Amygdala (tissue), 56 donors: ENCODE data around the gene THSD7B.

Source experiments
- DNase-seq, 56 donors: peaks; one replicate each; lab custom pipeline; 2025; lab: John Stamatoyannopoulos, UW

THSD7B gene

DNA sequence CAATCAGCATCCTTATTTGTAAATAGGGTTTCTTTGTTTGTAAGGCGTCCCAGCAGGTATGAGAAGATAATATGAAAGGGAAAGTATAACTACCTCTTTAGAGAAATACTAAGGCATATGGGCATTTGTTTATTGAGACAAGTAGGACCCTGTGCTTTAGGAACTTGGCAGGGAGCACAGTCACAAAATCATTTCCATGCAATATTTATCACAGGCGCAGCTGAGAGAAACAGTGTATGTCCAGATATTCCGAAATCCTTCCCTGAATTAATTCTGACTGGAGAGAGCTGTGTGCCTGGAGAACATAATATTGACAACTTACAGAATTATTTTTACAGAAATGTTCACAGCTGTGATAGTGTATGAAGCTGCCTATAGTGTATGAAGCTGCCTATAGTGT lies 416.7 kb downstream of the THSD7B start:
- no peak for DNase-seq

DNA sequence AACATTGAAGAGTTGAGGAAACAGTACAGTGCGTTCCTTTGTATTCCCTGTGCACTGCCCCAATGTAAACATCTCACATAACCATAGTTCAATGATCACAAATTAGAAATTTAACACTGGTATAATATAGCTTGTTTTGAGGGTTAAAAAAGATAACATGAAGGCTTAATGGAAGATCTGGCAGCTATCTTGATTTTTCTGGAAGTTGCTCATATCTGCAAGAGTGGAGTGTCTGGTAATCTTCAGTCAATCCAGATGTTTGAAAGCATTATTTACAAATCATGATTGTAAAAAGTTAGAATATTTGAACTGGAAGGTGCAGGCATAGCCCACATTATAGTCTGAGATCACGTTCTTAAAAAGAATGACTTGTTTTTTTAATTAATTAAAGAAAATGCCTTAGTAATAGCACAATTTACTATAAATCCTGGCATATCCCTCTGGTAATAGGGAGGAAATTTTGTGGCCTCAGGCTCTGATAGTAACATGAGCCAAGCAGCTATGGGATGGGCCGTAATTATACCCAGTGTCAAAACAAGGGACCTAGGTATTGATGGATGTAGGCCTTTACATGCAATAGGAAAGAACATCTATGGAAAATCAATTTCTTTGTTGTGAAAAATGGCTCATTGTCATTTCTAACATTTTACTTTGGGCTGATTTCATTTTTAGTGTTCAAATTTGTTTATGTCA lies 418.0 kb downstream of the THSD7B start:
- no peak for DNase-seq

DNA sequence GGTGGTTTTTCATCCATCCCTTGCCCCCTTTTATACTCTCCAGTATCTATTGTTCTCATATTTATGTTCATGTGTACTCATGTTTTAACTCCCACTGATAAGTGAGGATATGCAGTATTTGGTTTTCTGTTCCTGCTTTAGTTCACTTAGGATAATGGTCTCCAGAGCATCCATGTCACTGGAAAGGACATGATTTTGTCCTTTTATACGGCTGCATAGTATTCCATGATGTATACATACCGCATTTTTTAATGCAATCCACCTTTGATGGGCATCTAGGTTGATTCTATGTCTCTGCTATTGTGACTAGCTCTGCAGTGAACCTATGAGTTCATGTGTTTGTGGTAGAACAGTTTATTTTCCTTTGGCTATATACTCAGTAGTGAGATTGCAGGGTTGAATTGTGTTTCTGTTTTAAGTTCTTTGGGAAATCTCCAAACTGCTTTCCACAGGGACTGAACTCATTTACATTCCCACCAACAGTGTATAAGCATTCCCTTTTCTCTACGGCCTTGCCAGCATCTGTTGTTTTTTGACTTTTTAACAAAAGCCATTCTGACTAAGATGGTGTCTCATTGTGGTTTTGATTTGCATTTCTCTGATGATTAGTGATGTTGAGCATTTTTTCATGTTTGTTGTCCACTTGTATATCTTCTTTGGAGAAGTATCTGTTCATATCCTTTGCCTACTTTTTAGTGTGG lies 420.2 kb downstream of the THSD7B start:
- no peak for DNase-seq

DNA sequence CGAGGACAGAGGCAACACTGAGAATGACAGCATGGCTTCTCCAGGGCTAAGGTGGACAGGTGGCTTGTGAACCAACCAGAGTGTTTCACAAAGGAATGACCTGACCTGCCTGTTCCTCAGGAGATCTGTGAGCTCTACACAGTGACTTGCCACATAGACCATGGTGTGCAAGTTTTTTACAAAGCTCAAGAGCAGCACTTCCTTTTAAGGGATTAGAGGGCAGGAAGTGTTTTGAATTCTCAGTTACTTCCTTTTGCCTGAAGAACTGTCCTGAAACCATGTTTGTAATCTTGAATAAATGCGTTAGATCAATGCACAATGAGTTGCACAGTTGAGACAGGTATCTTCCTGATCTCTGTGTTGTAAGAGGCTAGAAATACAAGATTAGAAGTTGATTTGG lies 421.9 kb downstream of the THSD7B start:
- DNase-seq = no peak

DNA sequence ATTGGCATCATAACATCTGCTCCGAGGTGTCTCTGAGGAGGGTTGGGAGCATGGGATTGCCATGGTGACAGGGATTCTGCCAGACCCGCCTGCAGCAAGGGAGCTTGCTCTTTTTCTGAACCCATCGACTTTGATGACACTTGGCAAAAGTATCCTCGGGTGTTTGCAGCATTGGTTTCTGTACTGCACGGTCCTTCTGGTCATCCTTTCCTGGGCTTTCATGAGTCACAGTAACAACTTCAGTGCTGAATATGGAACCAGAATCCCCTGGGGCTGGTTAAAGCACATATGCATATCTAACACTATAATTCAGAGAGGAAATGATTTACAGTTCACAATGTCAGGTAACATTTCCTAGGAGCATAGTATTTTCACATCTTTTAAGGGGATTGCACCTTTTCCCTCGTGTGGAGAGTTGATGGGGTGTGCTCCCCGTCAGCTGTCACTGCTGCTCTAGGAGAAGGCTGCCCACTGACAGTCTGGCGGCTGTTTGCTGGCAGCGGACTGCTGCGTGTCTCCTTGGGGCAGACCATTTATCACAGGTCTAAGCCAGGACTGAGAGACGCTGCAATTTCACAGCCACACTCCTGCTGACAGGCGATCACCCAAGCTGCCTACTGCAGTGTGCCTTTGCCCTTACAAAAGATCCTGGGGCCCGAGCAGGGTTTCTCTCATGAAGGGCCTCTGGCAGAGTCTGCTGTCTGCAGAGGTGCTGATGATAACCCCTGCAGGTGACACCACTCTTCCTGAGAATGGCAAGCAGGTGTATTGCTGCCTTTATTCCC lies 425.3 kb downstream of the THSD7B start:
- DNase-seq = no peak

DNA sequence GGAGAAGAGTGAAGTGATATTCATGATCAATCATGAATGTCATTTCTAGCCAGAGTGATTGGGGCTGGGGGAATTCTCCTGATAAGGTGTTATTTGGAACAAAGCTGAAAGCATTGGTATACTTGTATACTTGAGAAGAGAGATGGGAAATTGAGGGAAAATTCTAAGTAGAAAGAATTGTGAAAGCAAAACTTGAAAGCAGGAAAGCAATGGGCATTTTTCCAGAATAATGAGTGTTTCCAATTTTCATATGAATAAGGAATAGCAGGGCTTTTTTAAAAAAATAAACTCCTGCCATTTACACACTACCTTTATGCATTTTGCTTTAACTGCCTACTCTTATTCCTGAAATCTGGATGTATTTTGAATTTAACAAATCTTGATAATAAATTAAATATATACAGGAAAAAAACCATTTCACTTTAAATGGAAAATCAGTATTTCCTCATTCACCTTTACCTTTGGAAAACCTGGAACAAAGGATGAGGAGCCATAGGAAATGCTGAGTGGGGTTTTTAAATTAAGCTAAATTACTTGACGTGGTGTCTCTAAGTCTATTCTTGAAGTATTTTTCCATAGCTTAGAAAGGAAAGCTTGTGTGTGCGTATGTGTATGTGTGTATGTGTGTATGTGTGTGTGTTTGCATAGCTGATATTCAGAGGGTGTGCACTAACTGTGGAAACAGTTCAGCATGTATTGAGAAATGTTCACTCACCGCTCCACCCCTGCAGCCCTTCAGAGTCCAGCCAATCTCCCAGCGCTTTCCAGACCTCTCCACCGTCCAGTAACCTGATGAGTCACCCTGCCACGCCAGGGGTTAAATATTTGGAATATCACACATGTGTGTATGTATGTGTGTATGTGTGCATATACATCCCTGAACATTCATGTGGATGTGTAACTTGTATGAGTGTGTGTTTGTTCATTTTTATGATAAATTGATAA lies 427.3 kb downstream of the THSD7B start:
- no peak for DNase-seq

DNA sequence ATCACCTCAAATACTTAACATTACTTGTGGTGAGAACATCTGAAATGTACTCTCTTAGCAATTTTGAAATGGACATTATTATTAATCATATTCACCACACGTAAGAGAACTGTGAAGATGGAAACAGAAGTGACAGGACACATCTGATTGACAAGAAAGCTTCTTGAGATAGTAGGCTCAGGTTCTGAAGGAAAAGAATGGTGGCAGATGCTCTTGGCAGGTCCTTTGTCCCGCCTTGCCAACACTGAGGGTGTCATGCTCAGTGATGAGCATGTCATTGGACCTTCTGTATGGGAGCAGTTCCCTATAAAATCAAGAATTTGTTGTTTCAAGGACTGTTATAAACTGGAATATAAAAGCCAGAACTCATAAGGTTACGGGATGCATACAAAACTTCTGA lies 428.1 kb downstream of the THSD7B start:
- no peak for DNase-seq

DNA sequence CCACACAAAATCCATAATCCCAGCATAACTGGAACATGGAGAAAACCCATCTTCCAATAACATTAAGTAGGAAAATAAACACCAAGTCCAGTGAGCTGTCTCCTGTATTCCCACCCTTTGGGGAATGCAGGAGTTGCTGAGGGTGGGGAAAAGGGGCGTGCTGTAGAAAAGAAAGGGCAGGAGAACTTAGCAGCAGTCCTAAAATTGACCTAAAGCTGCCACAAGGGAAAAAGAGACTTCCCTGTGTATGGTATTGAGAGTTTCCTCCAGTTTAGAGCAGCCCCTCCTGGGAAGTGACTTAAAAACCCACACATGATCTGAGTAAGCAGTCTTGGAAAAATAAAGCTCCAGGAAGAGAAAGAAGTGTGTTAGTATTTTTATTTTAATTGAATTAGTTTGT lies 428.8 kb downstream of the THSD7B start:
- DNase-seq = no peak

DNA sequence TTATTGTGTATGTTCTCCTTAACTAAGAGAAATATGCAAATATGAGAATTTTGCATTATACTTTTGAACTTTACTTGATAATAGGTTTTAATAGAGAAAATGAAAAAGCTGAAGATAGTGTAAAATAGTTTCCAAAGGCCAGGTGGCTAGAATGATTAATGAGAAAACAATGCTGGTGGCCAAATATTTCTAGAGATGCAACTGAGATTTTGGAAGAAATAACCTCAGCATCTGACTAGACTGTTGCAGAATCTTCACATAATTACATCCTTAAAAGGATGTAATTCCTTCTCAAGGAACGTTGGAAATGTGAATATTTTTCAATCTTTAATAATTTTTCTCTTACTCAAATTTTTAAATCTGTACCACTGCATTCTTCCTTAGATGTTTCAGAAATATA lies 434.4 kb downstream of the THSD7B start:
- no peak for DNase-seq

DNA sequence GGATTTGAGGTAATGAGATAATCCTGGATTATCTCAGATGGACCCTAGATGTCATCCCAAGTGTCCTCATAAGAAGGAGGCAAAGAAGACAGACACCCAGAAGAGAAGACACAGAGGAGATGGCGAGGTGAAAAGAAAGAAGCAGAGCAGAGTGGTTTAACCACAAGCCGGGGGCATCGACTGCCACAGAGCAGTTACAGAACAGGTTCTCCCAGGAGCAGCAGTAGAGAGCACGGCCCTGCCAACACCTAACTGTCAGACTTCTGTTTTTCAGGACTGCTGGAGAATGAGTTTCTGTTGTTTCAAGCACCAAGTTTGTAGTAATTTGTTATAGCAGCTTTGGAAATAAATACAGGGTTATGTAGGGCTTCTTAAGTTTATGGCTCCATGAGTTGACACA lies 437.0 kb downstream of the THSD7B start:
- DNase-seq = no peak

DNA sequence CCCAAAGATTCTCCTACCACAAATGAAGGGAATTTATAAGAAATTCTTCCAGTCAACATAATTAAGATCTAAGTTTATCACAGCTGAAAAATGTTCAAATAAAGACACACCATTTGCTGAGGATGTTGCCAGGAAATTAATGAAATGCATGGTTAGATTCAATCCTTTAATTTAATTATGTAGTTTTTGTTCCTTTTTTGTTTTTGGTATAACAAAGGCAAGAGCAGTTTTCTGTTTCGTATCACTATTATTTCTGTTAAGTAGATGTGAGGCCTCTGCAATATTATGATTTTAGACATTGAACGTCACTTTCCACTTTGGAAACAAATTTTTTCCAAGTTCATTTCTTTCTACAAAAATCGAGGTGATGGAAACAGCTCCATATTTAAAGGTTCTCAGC lies 440.0 kb downstream of the THSD7B start:
- DNase-seq = no peak

DNA sequence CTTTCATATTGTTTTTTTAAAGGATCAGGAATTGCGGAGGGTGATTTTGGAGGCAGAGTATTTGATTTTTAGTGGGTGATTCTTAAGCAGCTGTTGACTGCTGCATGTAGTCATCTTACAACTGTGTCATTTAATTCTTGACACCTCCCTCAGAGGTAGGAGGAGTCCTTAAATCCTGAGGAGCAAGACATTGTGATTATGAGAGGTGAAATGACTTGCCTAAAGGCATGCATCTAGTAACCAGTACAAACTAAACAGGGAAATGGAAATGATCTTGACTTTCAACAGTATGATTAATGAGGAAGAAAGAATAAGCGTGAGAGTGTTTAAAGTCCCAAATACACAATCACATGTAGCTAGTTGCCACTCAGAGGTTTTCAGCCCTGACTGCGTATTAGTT lies 440.7 kb downstream of the THSD7B start:
- no peak for DNase-seq

DNA sequence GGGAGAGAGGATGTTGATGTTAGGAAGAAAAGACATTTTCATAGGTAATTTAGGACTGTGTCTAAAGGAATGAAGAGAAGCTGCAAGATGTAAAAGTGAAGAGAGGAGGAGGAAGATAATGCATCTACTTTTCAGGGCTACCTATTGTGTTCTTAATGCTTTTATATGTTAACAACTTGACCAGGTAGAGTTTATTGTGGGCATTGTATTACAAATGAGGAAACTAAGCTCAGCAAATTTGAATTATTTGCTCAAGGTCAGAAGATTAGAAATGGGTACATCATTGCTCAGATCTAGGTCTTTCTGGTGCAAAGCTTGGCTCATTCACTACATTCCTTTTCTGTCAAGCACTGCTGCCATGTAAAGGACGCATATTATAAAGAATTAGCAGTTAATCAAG lies 441.7 kb downstream of the THSD7B start:
- DNase-seq = no peak

DNA sequence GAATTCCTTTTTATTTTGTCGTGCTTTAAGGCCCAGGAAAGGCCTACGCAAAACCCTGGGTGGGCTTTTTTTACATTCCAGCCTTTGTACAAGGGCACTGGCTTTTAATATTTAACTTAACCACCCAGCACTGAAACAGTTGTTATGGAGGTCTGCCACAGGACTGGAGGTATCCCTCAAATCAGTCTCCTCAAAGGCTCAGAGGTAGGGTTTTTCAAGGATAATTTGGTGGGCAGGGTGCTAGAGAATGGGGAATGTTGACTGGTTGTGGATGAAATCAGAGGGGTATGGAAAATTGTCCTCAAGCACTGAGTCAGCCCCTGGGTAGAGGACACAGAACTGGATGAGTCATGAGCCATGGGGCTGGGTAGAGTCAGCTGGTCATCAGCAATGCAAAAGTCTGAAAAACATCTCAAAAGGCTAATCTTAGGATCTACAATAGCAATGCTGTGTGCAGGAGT lies 443.1 kb downstream of the THSD7B start:
- DNase-seq = no peak

DNA sequence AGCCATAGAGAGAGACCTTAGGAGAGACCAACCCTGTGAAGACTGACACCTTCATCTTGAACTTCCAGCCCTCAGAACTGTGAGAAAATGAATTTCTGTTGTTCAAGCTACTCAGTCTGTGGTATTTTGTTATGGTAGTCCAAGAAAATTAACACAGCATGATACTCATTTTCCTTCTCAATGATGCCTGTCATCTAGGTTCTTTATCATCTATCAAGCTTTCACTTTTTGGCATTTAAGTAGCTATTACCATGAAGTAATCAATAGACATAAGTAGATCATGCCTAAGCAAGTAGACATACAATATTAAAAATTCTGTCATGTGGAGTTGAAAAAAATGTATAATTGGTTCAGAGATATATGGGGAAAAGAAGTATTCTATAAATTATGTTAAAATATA lies 444.7 kb downstream of the THSD7B start:
- no peak for DNase-seq

DNA sequence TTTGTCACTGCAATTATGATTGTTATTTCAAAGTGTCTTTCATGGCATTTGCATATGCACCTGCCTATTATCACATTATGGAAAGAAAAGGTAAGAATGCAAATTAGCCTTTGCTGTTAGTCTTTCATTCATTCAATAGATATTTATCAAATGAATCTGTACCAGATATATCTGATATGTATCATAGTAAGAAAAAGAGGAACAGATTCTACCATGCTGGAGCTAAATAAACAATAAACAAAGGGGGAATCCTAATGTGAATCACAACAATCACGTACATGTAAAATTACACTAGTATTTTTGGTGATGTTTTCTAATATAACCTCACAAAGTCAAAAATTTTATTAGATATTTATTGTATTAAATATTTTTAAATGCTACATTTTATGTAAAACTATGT lies 446.4 kb downstream of the THSD7B start:
- DNase-seq = no peak

DNA sequence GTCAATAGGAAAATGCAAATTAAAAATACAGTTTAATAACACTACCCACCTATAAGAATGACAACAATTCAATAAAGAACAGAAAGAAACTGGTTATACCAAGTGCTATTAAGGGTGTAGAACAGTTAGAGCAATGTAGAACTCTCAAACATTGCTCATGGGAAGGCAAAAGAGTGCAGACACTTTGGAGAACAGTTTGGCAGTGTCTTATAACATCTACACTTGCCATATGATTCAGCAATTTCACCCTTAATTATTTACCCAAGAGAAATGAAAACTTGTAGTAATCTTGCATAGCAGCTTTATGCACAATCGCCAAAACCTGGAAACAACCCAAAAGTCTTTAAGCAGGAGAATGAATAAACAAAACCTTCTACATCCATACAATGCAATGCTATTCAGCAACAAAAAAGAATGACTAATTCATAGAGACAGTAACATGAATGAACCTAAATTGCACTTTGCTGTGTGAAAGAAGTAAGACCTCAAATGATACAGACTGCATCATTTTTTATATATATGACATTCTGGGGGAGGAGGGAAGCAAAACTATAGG lies 455.2 kb downstream of the THSD7B start:
- DNase-seq = no peak

DNA sequence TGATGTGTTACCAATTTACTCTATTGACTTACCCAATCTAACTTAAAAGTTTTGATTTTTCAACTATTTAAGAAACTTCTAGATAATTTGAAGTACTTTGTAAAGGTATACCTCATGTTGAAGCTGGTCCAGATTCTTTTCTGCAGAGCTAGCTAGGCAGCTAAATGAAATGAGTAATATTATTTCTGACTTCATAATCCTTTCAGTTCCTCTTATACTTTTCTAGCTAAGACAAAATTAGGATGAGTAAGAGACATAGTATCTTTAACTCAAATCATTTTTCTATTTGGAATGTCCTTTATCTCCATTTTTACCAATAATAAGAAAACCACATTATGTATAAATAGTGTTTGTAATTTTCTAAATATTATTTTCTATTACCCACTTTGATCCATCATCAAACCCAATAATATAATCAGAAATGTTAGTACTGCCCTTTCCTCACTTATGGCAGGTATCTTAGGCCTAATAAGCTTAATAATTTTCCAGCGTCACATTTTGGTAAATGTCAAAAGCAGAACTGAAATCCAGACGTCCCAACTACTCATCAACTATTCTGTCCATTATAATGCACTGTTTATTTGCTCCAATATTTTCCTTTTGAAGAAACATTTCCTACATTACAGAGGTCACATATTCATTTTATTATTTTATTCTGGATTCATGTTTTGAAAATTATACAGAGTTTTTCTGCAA lies 456.6 kb downstream of the THSD7B start:
- no peak for DNase-seq

DNA sequence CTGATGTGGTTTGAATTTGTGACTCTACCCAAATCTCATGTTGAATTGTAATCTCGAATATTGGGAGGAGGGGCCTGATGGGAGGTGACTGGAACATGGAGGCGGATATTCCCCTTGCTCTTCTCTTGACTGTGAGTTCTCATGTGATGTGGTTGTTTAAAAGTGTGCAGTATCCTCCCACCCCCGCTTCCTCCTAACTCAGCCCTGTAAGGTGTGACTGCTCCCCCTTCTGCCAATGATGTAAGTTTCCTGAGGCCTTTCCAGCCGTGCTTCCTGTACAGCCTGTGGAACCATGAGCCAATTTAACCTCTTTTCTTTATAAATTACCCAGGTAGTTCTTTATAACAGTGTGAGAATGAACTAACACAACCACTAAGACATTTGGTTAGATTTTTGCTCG lies 458.4 kb downstream of the THSD7B start:
- no peak for DNase-seq

DNA sequence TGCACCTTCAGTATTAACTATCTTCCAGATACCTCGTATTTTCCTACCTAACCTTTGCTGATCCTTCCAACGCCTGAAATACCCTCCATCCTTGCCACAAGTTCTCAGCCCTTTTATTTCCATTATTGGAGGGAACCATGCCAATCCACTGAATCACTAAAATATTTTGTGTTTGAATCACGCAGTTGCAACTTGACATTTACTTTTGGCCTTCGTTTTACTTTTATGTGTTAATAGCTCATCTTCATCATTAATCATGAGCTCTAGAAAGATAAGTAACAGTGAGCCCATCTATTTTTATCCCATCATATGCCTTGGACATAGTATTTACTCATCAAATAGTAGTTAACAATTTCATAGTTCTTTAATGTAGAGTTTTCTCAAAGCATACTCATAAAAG lies 463.2 kb downstream of the THSD7B start:
- no peak for DNase-seq
